Measurements from ENCODE around the gene EYA3. TPM values are rescaled to one million over a fixed set of nuclear protein-coding genes. Genes with fewer than 3 reads are reported as not detected.

EYA3 gene
- total and polyA plus RNA-seq, 2 of the 4 experiments (the other 2 are of a cell fraction) = 9.1 to 17.6 TPM

GRCh38 chr1:27934818-27935549 is 153.4 kb downstream of the EYA3 start, which contains the start of gene SMPDL3B:
SMPDL3B (plus strand) TSS chr1:27935000; CDS start chr1:27935184, 184 bp downstream.
- TF ChIP-seq NFE2L2 (IDR thresholded peaks at IDR 0.05; ENCODE audit: low read depth, low read length) (no peak), MXI1 (IDR thresholded peaks at IDR 0.05; ENCODE audit: borderline replicate concordance, low read depth, low read length) (no peak), CEBPB (IDR thresholded peaks at IDR 0.05; ENCODE audit: low read depth, low read length) (no peak), CHD1 (IDR thresholded peaks at IDR 0.05; ENCODE audit: low read depth, low read length) (no peak), RFX5 (IDR thresholded peaks at IDR 0.05; ENCODE audit: low read depth, low read length) (no peak)

More at GRCh38 chr1:27934818-27935549, 153.4 kb downstream of the EYA3 start, which contains the start of gene SMPDL3B:
- Histone ChIP-seq H3K27me3 (ENCODE audit: control insufficient read depth, insufficient read depth, low read length) (peaks cover 25% of the 10 kb centered on the region), H3K4me1 (ENCODE audit: control insufficient read depth, insufficient read depth, low read length) (peaks cover 4% of the 10 kb centered on the region), H3K79me1 (ENCODE audit: low read depth in 1 of 2, low read length in 2 of 2) (no peaks in the 10 kb centered on the region), H2BK120ac (ENCODE audit: low read depth, low read length) (no peak within 1 kb of the TSS), H3K36me3 (ENCODE audit: control insufficient read depth, insufficient read depth, low read length) (no peaks in the 10 kb centered on the region), H2AFZ (replicated peaks; ENCODE audit: low read length, poor library complexity) (peak within 1 kb of the TSS; percentile 78), H3K9me3 (ENCODE audit: control insufficient read depth, insufficient read depth, low read length) (no peaks in the 10 kb centered on the region), H3K9ac (ENCODE audit: low read depth, low read length) (no peak within 1 kb of the TSS), H4K5ac (ENCODE audit: low read depth, low read length) (no peak within 1 kb of the TSS), H3K9me1 (ENCODE audit: insufficient read depth, low read length) (no peaks in the 10 kb centered on the region), H2AK9ac (replicated peaks; ENCODE audit: low read depth, low read length, poor library complexity) (peak within 1 kb of the TSS; percentile 4), H3K4ac (ENCODE audit: low read depth, low read length) (no peak within 1 kb of the TSS), H4K8ac (ENCODE audit: low read depth in 2 of 2, low read length in 2 of 2) (no peak within 1 kb of the TSS), H3K4me2 (ENCODE audit: low read depth, low read length) (peak within 1 kb of the TSS; percentile 75), H2AK5ac (ENCODE audit: low read depth, low read length) (no peak within 1 kb of the TSS), H2BK15ac (ENCODE audit: low read depth, low read length) (no peak within 1 kb of the TSS), H3K4me3 (ENCODE audit: insufficient read depth, low read depth, low read length) (peak within 1 kb of the TSS; percentile 12; the same call in 1 of the 2 replicates), H4K20me1 (ENCODE audit: insufficient read depth, low read length) (no peaks in the 10 kb centered on the region), H2BK20ac (ENCODE audit: low read depth, low read length) (no peak within 1 kb of the TSS), H4K91ac (ENCODE audit: insufficient read depth, low read depth, low read length) (no peak within 1 kb of the TSS), H3K14ac (replicated peaks; ENCODE audit: low read depth, low read length) (no peak within 1 kb of the TSS), H3K56ac (ENCODE audit: extremely low read depth, insufficient read depth, low read length) (no peak within 1 kb of the TSS), H2BK5ac (ENCODE audit: low read depth, low read length, poor library complexity, severe bottlenecking) (no peak within 1 kb of the TSS), H3K18ac (ENCODE audit: low read depth, low read length) (no peak within 1 kb of the TSS), H3K23ac (ENCODE audit: low read depth, low read length) (no peak within 1 kb of the TSS), H3K27ac (ENCODE audit: insufficient read depth, low read length) (no peak within 1 kb of the TSS)
- ChIA-PET CTCF (no interaction called here), POLR2A (ENCODE audit: unreplicated experiment) (no interaction called here)
- BruUV-seq (replicated peaks) = no TSS peak
- in situ Hi-C loops (cut with MboI; ENCODE audit: low sequenced_read_pairs) = no loop called here
- 5% methylated on average over 6 of the region's 16 CpGs; no CpG with 5 or more reads in 1 of the 2 experiments for WGBS, 2 experiments (ENCODE audit: extremely low coverage in 2 of 2, insufficient read length in 1 of 2)
- intact Hi-C loops (cut with micrococcal nuclease) = no loop called here
- dilution Hi-C loops (cut with HindIII; ENCODE audit: low sequenced_read_pairs, unreplicated experiment) = no loop called here
- ATAC-seq (ENCODE audit: low read depth) (peak; percentile 72), DNase-seq (no peak)

Measured in IMR-90 (cell line).